OCI-LY3 (cell line): ENCODE measurements around the gene NDST3.

Experiments
- H2AFZ ChIP-seq: fragments of 200-600, 300-600 bp; shearing (Covaris generic); 2 replicates; pipeline ENCODE4 v1.6.0; 2014; ENCODE audit warnings: antibody characterized with exemption, low read depth, low read length
- H3K27ac ChIP-seq: fragments of 200-600, 300-600 bp; sonication (generic); 2 replicates; pipeline ENCODE4 v1.5.1; 2014; ENCODE audit warnings: mild to moderate bottlenecking, low read length, moderate library complexity, mixed read lengths
- H3K27me3 ChIP-seq: fragments of 200-600, 300-600 bp; sonication (generic); 2 replicates; pipeline ENCODE4 v1.6.1; 2014; ENCODE audit warnings: low read depth, low read length, mixed read lengths
- H3K36me3 ChIP-seq: fragments of 200-600, 300-600 bp; sonication (generic); replicated peaks from 2 replicates; pipeline ENCODE3; 2014; ENCODE audit warnings: low read depth, low read length, mixed read lengths
- H3K4me1 ChIP-seq: fragments of 300-600, 200-600 bp; sonication (generic); 2 replicates; pipeline ENCODE4 v1.6.1; 2014; ENCODE audit warnings: low read length, mixed read lengths
- H3K4me2 ChIP-seq: fragments of 200-600, 300-600 bp; sonication (generic); 2 replicates; pipeline ENCODE4 v1.6.1; 2014; ENCODE audit warnings: low read length, mixed read lengths
- H3K4me3 ChIP-seq: fragments of 300-600, 200-600 bp; sonication (generic); 2 replicates; pipeline ENCODE4 v1.5.1; 2014; ENCODE audit warnings: antibody characterized with exemption, mild to moderate bottlenecking, low read length, moderate library complexity
- H3K79me2 ChIP-seq: fragments of 300-600, 200-600 bp; shearing (Covaris generic); 2 replicates; pipeline ENCODE4 v1.6.1; 2014; ENCODE audit warnings: mild to moderate bottlenecking, low read length, mixed read lengths
- H3K9ac ChIP-seq: fragments of 300-600, 200-600 bp; shearing (Covaris generic); 2 replicates; pipeline ENCODE4 v1.6.0; 2014; ENCODE audit warnings: mild to moderate bottlenecking, low read length, moderate library complexity
- H3K9me3 ChIP-seq: fragments of 200-600, 300-600 bp; shearing (Covaris generic); 2 replicates; pipeline ENCODE4 v1.6.1; 2014; ENCODE audit warnings: low read length, mixed read lengths; ENCODE audit not compliant: insufficient read depth
- H4K20me1 ChIP-seq: fragments of 200-600, 300-600 bp; sonication (generic); 2 replicates; pipeline ENCODE4 v1.6.1; 2016; ENCODE audit warnings: low read length, mixed read lengths; ENCODE audit not compliant: insufficient read depth
- CTCF ChIP-seq: fragments of 200-600, 300-600 bp; sonication (generic); IDR thresholded peaks from 2 replicates; pipeline ENCODE4 v1.5.1; 2014; ENCODE audit warnings: antibody characterized with exemption, low read length, low read depth
- EZH2phosphoT487 ChIP-seq: fragments of 200-600 bp; shearing (Covaris generic); IDR thresholded peaks from 2 replicates; pipeline ENCODE4 v1.6.1; 2018; ENCODE audit warnings: antibody characterized with exemption, mixed run types, low read depth

The NDST3 gene

GRCh38 chr4:118018381-118019145, 15.7 kb upstream of the NDST3 start:
- H3K9me3 ChIP-seq: no peaks in the 10 kb centered on the region
- no peak overlapping the region for H3K4me2 ChIP-seq
- no peaks in the 10 kb centered on the region for H4K20me1 ChIP-seq
- no peaks in the 10 kb centered on the region for H3K27me3 ChIP-seq
- H3K27ac ChIP-seq: no peak overlapping the region
- no peaks in the 10 kb centered on the region for H3K36me3 ChIP-seq
- H3K4me3 ChIP-seq: no peak overlapping the region
- H3K4me1 ChIP-seq: no peaks in the 10 kb centered on the region
- H3K9ac ChIP-seq: no peak overlapping the region
- H3K79me2 ChIP-seq: no peaks in the 10 kb centered on the region
- no peak for TF ChIP-seq EZH2phosphoT487
- no peak for TF ChIP-seq CTCF
- no peak overlapping the region for H2AFZ ChIP-seq

GRCh38 chr4:118026806-118027205, 7.5 kb upstream of the NDST3 start:
- Histone ChIP-seq H3K4me3 (no peak overlapping the region), H3K4me1 (no peaks in the 10 kb centered on the region), H3K27ac (no peak overlapping the region), H3K9ac (no peak overlapping the region), H4K20me1 (no peaks in the 10 kb centered on the region), H2AFZ (no peak overlapping the region), H3K27me3 (no peaks in the 10 kb centered on the region), H3K9me3 (no peaks in the 10 kb centered on the region), H3K4me2 (no peak overlapping the region), H3K79me2 (no peaks in the 10 kb centered on the region), H3K36me3 (no peaks in the 10 kb centered on the region)
- TF ChIP-seq CTCF (no peak), EZH2phosphoT487 (no peak)

GRCh38 chr4:118029224-118029623, 5.1 kb upstream of the NDST3 start:
- H3K4me1 ChIP-seq: no peaks in the 10 kb centered on the region
- no peak overlapping the region for H3K4me2 ChIP-seq
- no peaks in the 10 kb centered on the region for H4K20me1 ChIP-seq
- H3K9ac ChIP-seq: no peak overlapping the region
- TF ChIP-seq EZH2phosphoT487: no peak
- no peak for TF ChIP-seq CTCF
- H3K36me3 ChIP-seq: no peaks in the 10 kb centered on the region
- no peak overlapping the region for H3K4me3 ChIP-seq
- H3K27me3 ChIP-seq: no peaks in the 10 kb centered on the region
- H3K9me3 ChIP-seq: no peaks in the 10 kb centered on the region
- no peak overlapping the region for H3K27ac ChIP-seq
- H3K79me2 ChIP-seq: no peaks in the 10 kb centered on the region
- no peak overlapping the region for H2AFZ ChIP-seq

GRCh38 chr4:118032691-118033090, 1.6 kb upstream of the NDST3 start:
- Histone ChIP-seq H3K9ac (no peak overlapping the region), H3K4me2 (no peak overlapping the region), H3K4me1 (no peaks in the 10 kb centered on the region), H3K4me3 (no peak overlapping the region), H3K27me3 (no peaks in the 10 kb centered on the region), H3K36me3 (no peaks in the 10 kb centered on the region), H3K27ac (no peak overlapping the region), H4K20me1 (no peaks in the 10 kb centered on the region), H2AFZ (no peak overlapping the region), H3K79me2 (no peaks in the 10 kb centered on the region), H3K9me3 (no peaks in the 10 kb centered on the region)
- TF ChIP-seq EZH2phosphoT487: no peak
- TF ChIP-seq CTCF: no peak
